GM19193 (cell line): ENCODE data around the gene SCARF2.

Experiments used
- POLR2A ChIP-seq: IDR thresholded peaks from 4 replicates; pipeline ENCODE4 v1.6.1; 2011; ENCODE audit not compliant: insufficient read depth, insufficient read length; ENCODE audit errors: extremely low read depth

SCARF2 gene

GRCh38 chr22:20408891-20409290 lies 28.7 kb downstream of the SCARF2 start:
- TF ChIP-seq POLR2A, result no peak

DNA sequence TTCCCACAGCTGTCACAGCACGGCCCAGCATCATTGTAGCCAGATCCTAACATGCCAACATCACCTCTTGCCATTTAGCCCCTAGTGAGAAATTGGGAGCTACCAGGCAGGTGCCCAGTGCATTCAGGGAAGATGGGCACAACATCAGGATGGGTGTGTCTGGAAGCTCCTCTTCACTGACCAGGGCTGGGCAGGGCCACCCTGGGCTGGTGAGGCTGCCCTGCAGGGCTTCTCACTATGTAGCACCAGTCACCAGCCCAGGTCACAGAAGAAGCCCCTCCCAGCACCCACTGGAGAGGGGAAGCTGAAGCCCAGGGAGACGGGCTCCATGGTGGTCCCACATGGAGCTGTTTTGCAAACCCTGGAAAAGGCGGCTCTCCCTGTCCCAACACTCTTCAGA lies 29.8 kb downstream of the SCARF2 start:
- TF ChIP-seq POLR2A, result no peak

DNA sequence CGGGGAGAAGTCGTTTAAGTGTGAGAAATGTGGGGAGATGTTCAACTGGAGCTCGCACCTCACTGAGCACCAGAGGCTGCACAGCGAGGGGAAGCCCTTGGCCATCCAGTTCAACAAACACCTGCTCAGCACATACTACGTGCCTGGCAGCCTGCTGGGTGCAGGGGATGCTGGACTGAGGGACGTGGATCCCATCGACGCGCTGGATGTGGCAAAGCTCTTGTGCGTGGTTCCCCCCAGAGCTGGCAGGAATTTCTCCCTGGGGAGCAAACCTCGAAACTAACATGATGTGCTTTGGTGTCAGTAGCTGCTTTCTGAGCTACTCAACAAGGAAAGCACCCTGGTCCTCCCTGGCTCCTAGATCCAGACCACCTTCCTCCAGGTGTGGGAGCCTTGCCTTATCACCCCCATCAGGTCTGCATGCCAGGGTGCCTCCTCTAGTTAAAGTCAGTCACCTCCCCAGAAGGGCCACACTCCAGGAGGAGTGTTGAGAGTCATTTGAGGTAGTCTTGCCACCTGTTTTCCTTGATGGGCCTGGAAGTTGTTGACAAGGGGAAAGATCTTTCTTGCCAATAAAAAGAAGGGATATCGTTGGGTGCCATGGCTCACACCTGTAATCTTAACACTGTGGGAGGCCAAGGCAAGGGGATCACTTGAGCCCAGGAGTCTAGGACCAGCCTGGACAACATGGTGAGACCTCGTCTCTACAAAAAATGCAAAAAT lies 30.8 kb downstream of the SCARF2 start:
- TF ChIP-seq POLR2A, result no peak

DNA sequence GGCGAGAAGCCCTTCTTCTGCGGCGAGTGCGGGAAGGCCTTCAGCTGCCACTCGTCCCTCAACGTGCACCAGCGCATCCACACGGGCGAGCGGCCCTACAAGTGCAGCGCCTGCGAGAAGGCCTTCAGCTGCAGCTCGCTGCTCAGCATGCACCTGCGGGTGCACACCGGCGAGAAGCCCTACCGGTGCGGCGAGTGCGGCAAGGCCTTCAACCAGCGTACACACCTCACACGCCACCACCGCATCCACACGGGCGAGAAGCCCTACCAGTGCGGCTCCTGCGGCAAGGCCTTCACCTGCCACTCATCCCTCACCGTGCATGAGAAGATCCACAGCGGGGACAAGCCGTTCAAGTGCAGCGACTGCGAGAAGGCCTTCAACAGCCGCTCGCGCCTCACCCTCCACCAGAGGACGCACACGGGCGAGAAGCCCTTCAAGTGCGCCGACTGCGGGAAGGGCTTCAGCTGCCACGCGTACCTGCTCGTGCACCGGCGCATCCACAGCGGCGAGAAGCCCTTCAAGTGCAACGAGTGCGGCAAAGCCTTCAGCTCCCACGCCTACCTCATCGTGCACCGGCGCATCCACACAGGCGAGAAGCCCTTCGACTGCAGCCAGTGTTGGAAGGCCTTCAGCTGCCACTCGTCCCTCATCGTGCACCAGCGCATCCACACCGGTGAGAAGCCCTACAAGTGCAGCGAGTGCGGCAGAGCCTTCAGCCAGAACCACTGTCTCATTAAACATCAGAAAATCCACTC lies 31.5 kb downstream of the SCARF2 start:
- no peak for TF ChIP-seq POLR2A

GRCh38 chr22:20405291-20405930 lies 32.2 kb downstream of the SCARF2 start:
- TF ChIP-seq POLR2A, result no peak

GRCh38 chr22:20404881-20405280 lies 32.7 kb downstream of the SCARF2 start:
- no peak for TF ChIP-seq POLR2A

- no peak for TF ChIP-seq POLR2A
Observed at GRCh38 chr22:20403779-20404140, 33.9 kb downstream of the SCARF2 start.

DNA sequence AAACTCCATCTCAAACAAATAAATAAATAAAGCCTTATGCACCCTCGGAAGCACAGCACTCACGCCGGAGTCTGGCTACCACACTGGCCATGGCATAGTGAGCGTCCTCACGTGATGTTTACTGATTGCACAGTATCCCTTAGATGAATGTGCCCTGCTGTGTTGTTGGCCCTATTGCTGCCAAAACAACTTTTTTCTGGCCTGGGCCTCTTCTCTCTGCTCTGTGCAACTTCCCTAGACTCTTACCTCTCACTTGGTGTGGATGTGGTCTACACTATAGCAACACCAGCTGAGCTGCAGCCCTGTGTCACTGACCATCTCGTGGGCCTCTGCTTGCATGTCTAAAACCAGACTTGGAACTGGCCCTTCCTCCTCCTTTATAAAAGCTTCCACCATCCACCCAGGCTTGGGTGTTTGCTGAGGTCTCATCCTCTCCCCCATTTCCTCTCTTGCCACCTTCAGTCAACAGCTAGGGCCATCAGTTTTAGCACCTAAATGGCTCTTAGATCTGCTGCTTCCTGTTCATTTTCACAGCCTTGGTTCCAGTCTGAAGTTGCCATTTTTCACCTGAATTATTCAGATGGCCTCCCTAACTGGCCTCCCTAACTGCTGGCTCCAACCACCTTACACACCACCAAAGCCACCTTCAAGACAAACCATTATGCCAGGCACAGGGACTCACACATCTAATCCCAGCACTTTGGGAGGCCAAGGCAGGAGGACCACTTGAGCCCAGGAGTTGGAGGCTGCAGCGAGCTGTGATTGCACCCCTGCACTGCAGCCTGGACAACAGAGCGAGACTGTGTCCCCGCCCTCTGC lies 34.5 kb downstream of the SCARF2 start:
- no peak for TF ChIP-seq POLR2A

GRCh38 chr22:20401376-20402014 lies 36.1 kb downstream of the SCARF2 start:
- TF ChIP-seq POLR2A, result no peak

GRCh38 chr22:20400606-20401375 lies 36.8 kb downstream of the SCARF2 start:
- no peak for TF ChIP-seq POLR2A

GRCh38 chr22:20399866-20400605 lies 37.6 kb downstream of the SCARF2 start:
- TF ChIP-seq POLR2A, result no peak

DNA sequence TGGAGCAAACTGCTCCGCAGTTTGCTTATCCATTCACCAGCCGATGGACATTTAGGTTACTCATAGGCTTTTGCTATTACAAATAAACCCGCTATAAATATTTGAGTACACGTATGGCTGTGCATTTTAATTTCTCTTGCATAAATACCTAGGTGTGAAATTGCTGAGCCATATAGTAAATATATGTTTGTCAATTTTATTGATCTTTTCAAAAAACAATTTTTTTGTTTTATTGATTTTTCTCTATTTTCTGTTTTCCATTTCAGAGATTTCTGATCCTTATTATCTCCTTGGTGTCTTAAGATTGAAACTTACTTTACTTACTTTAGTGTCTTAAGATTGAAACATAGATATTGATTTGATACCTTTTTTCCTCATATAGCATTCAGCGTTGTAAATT lies 39.2 kb downstream of the SCARF2 start:
- no peak for TF ChIP-seq POLR2A

GRCh38 chr22:20397498-20397897 lies 40.1 kb downstream of the SCARF2 start:
- no peak for TF ChIP-seq POLR2A

GRCh38 chr22:20396639-20397038 lies 41.0 kb downstream of the SCARF2 start:
- TF ChIP-seq POLR2A, result no peak

DNA sequence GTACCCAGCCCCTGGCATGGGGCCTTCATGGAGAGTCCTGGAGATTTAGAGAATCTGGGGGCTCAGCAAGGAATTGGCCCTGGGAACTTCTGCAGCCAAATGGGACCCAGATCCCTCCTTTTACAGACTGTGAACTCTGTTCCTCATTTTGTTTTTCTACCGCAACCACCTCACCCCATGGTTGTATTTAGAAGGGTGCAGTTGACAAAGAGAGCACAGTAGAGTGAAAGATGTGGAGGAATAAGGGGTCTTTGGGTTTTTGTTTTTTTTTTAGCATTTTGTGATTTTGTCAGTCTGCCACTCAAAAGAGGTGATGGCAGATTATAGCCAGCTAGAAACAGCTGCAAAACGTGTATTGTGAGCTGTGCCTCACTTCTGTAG lies 41.7 kb downstream of the SCARF2 start:
- no peak for TF ChIP-seq POLR2A
